HCT116 (cell line): ENCODE measurements around the gene METTL25.

Source experiments
- CBX3 ChIP-seq: IDR thresholded peaks from 2 replicates; pipeline ENCODE4 v1.6.1; 2012; ENCODE audit warnings: low read depth
- CEBPB ChIP-seq: IDR thresholded peaks from 2 replicates; pipeline ENCODE4 v1.6.1; 2012; ENCODE audit warnings: low read depth
- CTCF ChIP-seq, 3 experiments: fragments of 200-600 bp in 1 of 3; sonication (generic) in 1 of 3; IDR thresholded peaks in 2 of 3; conservative IDR thresholded peaks in 1 of 3; 2 replicates each; pipeline ENCODE4 v1.5.1; 2012 to 2017; ENCODE audit warnings: low read depth in 2 of 3, low read length in 2 of 3, antibody characterized with exemption in 1 of 3, borderline replicate concordance in 1 of 3, control low read depth in 1 of 3, mild to moderate bottlenecking in 1 of 3, mixed read lengths in 1 of 3, mixed run types in 1 of 3, moderate library complexity in 1 of 3; ENCODE audit not compliant: insufficient read depth in 1 of 3
- ELF1 ChIP-seq: IDR thresholded peaks from 2 replicates; pipeline ENCODE4 v1.6.1; 2012; ENCODE audit warnings: low read depth, borderline replicate concordance
- EZH2phosphoT487 ChIP-seq: fragments of 200-600 bp; IDR thresholded peaks from 2 replicates; pipeline ENCODE4 v1.6.1; 2018; ENCODE audit warnings: antibody characterized with exemption, borderline replicate concordance
- FOSL1 ChIP-seq: IDR thresholded peaks from 2 replicates; pipeline ENCODE4 v1.6.1; 2012; ENCODE audit warnings: low read depth
- POLR2A ChIP-seq: IDR thresholded peaks from 2 replicates; pipeline ENCODE4 v1.7.0; 2011; ENCODE audit warnings: borderline replicate concordance; ENCODE audit not compliant: insufficient read depth, insufficient read length; ENCODE audit errors: extremely low read depth
- POLR2AphosphoS5 ChIP-seq: IDR thresholded peaks from 2 replicates; pipeline ENCODE4 v1.6.1; 2011; ENCODE audit warnings: mild to moderate bottlenecking, low read depth, low read length, moderate library complexity
- SP1 ChIP-seq: IDR thresholded peaks from 2 replicates; pipeline ENCODE4 v1.6.1; 2012; ENCODE audit warnings: low read depth
- TCF7L2 ChIP-seq: IDR thresholded peaks from 2 replicates; pipeline ENCODE4 v1.7.0; 2011; ENCODE audit warnings: borderline replicate concordance, inconsistent platforms; ENCODE audit not compliant: insufficient read depth, insufficient read length; ENCODE audit errors: extremely low read depth
- ZBTB33 ChIP-seq: IDR thresholded peaks from 2 replicates; pipeline ENCODE4 v1.6.1; 2011; ENCODE audit warnings: mild to moderate bottlenecking, low read length, moderate library complexity; ENCODE audit not compliant: insufficient replicate concordance; ENCODE audit errors: extremely low read depth
- TF ChIP-seq, protein P1 (sequence below): IDR thresholded peaks from 2 replicates; pipeline ENCODE4 v1.6.1; 2012; ENCODE audit warnings: low read depth
- TF ChIP-seq, protein P2 (sequence below): IDR thresholded peaks from 2 replicates; pipeline ENCODE4 v1.6.1; 2012

DNA sequence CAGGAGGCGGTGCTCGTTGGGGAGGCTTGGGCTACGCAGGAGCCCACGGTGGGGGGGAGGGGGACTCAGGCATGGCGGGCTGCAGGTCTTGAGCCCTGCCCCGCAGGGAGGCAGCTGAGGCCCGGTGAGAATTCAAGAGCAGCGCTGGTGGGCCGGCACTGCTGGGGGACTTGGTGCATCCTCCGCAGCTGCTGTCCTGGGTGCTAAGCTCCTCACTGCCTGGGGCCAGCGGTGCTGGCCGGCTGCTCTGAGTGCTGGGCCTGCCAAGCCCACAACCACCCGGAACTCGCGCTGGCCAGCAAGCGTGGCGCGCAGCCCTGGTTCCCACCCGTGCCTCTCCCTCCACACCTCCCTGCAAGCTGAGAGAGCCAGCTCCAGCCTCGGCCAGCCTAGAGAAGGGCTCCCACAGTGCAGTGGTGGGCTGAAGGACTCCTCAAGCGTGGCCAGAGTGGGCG lies 3.2 kb downstream of the METTL25 start:
- TF ChIP-seq EZH2phosphoT487 = no peak
- TF ChIP-seq POLR2A = no peak
- TF ChIP-seq, protein P1, sequence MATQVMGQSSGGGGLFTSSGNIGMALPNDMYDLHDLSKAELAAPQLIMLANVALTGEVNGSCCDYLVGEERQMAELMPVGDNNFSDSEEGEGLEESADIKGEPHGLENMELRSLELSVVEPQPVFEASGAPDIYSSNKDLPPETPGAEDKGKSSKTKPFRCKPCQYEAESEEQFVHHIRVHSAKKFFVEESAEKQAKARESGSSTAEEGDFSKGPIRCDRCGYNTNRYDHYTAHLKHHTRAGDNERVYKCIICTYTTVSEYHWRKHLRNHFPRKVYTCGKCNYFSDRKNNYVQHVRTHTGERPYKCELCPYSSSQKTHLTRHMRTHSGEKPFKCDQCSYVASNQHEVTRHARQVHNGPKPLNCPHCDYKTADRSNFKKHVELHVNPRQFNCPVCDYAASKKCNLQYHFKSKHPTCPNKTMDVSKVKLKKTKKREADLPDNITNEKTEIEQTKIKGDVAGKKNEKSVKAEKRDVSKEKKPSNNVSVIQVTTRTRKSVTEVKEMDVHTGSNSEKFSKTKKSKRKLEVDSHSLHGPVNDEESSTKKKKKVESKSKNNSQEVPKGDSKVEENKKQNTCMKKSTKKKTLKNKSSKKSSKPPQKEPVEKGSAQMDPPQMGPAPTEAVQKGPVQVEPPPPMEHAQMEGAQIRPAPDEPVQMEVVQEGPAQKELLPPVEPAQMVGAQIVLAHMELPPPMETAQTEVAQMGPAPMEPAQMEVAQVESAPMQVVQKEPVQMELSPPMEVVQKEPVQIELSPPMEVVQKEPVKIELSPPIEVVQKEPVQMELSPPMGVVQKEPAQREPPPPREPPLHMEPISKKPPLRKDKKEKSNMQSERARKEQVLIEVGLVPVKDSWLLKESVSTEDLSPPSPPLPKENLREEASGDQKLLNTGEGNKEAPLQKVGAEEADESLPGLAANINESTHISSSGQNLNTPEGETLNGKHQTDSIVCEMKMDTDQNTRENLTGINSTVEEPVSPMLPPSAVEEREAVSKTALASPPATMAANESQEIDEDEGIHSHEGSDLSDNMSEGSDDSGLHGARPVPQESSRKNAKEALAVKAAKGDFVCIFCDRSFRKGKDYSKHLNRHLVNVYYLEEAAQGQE = no peak
- no peak for TF ChIP-seq CTCF (IDR thresholded peaks at IDR 0.05 in 2 of 3, conservative IDR thresholded peaks at IDR 0.05 in 1 of 3; ENCODE audit: borderline replicate concordance in 1 of 3, insufficient read depth in 1 of 3, low read depth in 2 of 3, low read length in 2 of 3)
- TF ChIP-seq ZBTB33 = no peak
- no peak for TF ChIP-seq SP1
- TF ChIP-seq CEBPB = no peak
- TF ChIP-seq POLR2AphosphoS5 = no peak
- no peak for TF ChIP-seq CBX3
- no peak for TF ChIP-seq ELF1
- TF ChIP-seq, protein P2, sequence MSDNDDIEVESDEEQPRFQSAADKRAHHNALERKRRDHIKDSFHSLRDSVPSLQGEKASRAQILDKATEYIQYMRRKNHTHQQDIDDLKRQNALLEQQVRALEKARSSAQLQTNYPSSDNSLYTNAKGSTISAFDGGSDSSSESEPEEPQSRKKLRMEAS = no peak
- no peak for TF ChIP-seq FOSL1
- no peak for TF ChIP-seq TCF7L2
